Measurements from ENCODE around the gene PAX4.
"Not testable (repeated sequence)": the region's sequence is repeated elsewhere in the genome, so short reads cannot be mapped to it uniquely, and the experiment has no call there.

PAX4 gene

DNA sequence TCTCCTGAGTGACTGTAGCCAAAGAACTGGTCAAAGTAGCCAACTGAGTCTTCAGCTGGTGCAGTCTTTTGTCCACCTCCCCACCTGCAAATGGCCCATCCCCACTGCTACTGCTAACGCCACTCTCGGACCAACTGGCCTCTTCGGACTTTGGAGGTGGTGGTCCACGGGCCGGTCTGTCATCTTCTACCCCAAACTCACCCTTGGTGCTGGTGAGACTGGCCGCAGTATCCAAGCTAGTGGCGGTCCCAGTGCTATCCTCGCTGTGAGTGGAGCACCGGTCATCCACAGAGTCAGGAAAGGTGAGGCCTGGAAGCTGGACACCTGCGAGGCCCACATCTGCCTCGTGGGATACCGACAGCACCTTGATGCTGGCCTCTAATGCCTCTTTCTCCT, 33.3 kb downstream of the PAX4 start:
- no peak for DNase-seq

DNA sequence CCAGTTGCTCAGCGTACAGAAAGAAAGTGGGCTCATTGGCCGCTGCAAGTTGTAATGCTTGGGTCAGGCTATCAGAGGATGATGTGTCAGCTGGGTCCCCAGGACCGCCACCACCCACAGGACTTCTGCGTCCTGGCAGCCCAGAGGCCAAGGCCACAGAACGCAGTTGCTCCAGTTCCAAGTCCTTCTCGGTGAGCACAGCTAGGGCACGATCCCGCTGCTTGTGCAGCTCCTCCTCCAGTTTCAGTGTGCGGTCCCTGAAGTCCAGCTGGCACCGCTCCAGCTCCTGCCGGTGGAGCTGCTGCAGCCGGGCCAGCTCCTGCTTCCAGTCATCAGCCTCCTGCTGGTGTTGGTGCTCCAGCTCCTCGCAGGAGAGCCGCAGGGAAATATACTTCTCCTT, 35.6 kb downstream of the PAX4 start:
- DNase-seq: no peak

DNA sequence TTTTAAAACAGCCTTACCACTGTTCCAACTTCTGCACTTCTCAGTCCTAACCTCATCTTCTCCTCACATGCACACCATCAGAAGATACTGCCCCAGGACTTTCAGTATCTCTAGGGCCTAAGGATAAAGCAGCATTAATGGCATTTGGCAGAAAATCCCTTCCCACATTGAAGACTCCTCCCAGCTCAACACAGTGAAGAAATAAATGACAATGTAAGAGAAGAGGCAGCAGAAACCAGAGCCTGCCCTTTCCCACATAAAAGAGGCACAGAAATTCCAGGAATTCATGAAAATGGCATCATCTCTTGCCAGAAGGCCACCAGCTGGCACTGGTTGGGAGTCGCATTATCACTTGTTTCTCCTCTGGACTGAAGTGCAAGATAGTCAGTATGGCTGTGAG, 36.2 kb downstream of the PAX4 start:
- no peak for DNase-seq

DNA sequence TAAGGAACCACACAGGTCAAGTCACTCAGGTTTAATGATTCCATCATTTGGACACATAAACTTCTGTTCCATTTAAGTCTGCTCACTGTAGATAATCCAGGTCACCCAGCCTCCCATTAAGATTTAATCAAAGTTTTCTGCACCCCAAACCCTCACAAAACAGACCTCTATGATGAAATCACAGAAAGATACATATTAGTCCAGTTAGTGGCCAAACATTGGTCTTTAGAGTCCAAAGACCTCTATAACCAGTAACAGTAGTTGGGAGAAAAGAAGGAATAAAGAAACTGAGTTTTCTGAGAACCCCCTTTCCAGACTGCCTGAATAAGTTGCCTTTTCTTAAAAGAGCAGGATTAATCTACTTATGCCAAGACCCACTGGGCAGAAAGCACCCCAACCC, 37.3 kb downstream of the PAX4 start:
- DNase-seq: no peak

DNA sequence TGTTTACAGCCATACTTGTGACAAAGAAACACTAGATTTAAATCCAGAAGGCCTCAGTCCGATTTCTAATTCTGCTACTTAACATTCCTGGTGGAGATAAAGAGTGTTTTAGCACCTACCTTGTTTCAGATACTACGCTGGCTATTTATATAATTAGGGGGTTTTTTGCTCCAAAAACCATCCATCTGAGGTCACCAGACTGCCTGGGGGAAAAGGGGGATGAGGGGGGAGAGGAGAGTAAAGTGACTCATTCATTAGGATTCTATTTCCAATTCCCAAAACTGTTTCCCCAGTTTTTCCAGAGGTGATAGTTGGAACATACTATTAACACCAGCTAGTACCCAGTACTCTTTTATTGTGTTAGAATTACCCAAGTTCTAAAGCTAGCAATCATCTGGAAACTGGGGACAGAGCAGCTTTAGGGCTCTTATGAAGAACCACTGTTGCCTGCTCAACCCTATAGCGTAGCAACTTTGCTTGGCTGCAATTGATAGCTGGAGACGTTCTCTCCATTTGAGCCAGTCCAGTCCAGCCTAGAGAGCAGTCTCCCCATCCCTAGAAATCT, 39.1 kb downstream of the PAX4 start:
- no peak for DNase-seq

DNA sequence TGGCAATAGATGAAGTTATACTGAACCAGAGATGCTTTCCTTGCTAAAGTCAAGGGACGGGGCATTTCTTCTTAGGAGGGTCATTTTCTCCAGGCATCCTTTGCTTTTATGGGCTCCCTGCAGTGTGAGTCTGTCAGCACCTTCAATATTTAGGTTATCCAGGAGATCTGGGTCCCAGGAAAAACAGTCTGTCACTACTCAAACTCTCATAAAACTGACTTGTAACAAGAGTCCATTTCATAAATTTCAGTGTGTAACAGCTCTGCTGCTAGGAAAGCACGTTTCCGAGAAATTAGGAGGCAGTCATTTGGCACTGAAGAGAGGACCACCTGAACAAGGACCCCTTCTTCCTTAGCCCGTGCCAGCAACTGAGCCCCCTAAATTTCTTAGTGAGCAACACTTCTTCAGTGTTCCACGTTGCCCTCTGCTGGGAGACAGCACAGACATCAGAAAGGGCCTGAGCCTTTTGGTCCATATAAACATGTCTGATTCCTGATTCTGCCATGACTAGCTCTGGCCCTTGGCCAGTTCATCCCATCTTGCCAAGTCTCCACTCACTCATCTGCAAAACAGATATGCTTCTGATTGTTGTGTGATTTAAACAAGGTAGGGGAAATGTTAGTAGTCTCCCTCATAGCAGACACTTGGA, 39.8 kb downstream of the PAX4 start:
- DNase-seq: no peak

DNA sequence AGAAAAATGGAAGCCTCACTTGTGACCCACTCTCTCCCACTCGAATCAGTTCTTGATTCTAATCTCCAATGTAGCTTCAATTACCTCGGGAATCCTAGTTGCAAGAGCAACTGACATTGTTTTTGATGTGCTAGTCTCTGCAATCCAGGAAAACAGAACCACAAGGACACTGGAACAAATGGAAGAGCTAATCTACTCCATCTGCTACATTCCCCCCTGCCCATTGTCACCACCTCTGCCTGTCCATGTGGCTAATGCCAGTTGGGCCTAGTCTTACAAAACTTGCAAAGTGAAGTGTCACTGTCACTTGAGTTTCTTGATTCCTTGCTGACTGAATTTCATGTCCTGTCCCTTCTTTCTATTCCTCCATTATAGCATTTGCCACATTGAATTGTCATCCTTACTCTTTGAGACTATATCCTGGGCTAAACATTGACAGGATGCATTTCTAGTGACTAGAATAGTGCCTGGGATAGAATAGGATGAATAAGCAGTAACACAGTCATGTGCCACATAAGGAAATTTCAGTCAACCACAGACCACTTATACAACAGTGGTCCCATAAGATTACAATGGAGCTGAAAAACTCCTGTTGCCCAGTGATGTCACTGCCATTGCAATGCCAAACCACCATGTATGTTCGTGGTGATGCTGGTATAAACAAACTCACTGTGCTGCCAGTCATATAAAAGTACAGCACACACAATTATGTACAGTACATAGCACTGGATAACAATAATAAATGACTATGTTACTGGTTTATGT, 46.0 kb downstream of the PAX4 start:
- no peak for DNase-seq

DNA sequence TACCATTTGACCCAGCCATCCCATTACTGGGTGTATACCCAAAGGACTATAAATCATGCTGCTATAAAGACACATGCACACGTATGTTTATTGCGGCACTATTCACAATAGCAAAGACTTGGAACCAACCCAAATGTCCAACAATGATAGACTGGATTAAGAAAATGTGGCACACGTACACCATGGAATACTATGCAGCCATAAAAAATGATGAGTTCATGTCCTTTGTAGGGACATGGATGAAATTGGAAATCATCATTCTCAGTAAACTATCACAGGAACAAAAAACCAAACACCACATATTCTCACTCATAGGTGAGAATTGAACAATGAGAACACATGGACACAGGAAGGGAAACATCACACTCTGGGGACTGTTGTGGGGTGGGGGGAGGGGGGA, 49.9 kb downstream of the PAX4 start:
- DNase-seq: not testable (repeated sequence)

DNA sequence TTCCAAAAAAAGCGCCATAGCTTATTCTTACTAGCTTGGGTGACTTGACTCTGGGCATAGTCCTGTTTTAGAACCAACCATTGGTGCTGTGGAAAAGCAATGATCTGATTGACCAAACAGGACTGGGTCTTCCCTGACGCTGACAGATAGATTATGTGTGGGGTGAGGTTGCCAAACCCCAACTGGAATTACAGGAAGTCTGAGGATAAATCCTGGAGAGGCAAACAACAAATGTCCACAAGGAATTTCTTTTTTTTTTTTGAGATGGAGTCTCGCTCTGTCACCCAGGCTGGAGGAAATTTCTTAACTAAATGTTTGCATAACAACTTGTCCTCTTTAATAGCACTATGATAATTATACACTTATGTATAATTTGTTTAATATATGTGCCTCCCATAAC, 51.7 kb downstream of the PAX4 start:
- DNase-seq: no peak

All from CD4-positive, alpha-beta T cell treated with Interleukin-12 subunit alpha and Interleukin-12 subunit beta, for 1 hour (primary cell).